ENCODE data around the gene RNF121.

Gene RNF121

GRCh38 chr11:71955898-71956456 is 27.1 kb downstream of the RNF121 start:
- in situ Hi-C loops (cut with HindIII; ENCODE audit: low pct_ligation_motif_present, low sequenced_read_pairs), result no loop called here
- no peak overlapping the region for H3K27ac ChIP-seq
- no peaks in the 10 kb centered on the region for H3K27me3 ChIP-seq (replicated peaks)
- TF ChIP-seq CTCF (IDR thresholded peaks at IDR 0.05; ENCODE audit: low read depth, low read length, missing control alignments), result no peak
- no peak for DNase-seq
- H3K36me3 ChIP-seq (replicated peaks), result peaks cover 5% of the 10 kb centered on the region
- no peak overlapping the region for H3K4me3 ChIP-seq (ENCODE audit: low read depth, low read length)

GRCh38 chr11:71962428-71963038 is 33.7 kb downstream of the RNF121 start:
- Histone ChIP-seq H3K27me3 (replicated peaks) (no peaks in the 10 kb centered on the region), H3K27ac (peak overlapping the region; percentile 39), H3K36me3 (replicated peaks) (peaks cover 12% of the 10 kb centered on the region), H3K4me3 (ENCODE audit: low read depth, low read length) (no peak overlapping the region)
- TF ChIP-seq CTCF (IDR thresholded peaks at IDR 0.05; ENCODE audit: low read depth, low read length, missing control alignments), result no peak
- no peak for DNase-seq
- in situ Hi-C loops (cut with HindIII; ENCODE audit: low pct_ligation_motif_present, low sequenced_read_pairs), result no loop called here

GRCh38 chr11:71963468-71963867 is 34.6 kb downstream of the RNF121 start:
- in situ Hi-C loops (cut with HindIII; ENCODE audit: low pct_ligation_motif_present, low sequenced_read_pairs), result no loop called here
- DNase-seq, result no peak
- Histone ChIP-seq H3K27me3 (replicated peaks) (no peaks in the 10 kb centered on the region), H3K4me3 (ENCODE audit: low read depth, low read length) (no peak overlapping the region), H3K36me3 (replicated peaks) (peaks cover 16% of the 10 kb centered on the region), H3K27ac (no peak overlapping the region)
- no peak for TF ChIP-seq CTCF (IDR thresholded peaks at IDR 0.05; ENCODE audit: low read depth, low read length, missing control alignments)

- Histone ChIP-seq H3K27me3 (replicated peaks) (no peaks in the 10 kb centered on the region), H3K27ac (no peak overlapping the region), H3K36me3 (replicated peaks) (peaks cover 19% of the 10 kb centered on the region), H3K4me3 (ENCODE audit: low read depth, low read length) (no peak overlapping the region)
- DNase-seq, result no peak
- in situ Hi-C loops (cut with HindIII; ENCODE audit: low pct_ligation_motif_present, low sequenced_read_pairs), result no loop called here
- no peak for TF ChIP-seq CTCF (IDR thresholded peaks at IDR 0.05; ENCODE audit: low read depth, low read length, missing control alignments)
Measured at GRCh38 chr11:71964641-71965040, 35.8 kb downstream of the RNF121 start.

- Histone ChIP-seq H3K27me3 (replicated peaks) (no peaks in the 10 kb centered on the region), H3K27ac (no peak overlapping the region), H3K36me3 (replicated peaks) (peaks cover 17% of the 10 kb centered on the region), H3K4me3 (ENCODE audit: low read depth, low read length) (no peak overlapping the region)
- in situ Hi-C loops (cut with HindIII; ENCODE audit: low pct_ligation_motif_present, low sequenced_read_pairs), result no loop called here
- no peak for TF ChIP-seq CTCF (IDR thresholded peaks at IDR 0.05; ENCODE audit: low read depth, low read length, missing control alignments)
- DNase-seq, result no peak
Measured at GRCh38 chr11:71971680-71972079, 42.8 kb downstream of the RNF121 start.

GRCh38 chr11:71976551-71976950 is 47.7 kb downstream of the RNF121 start:
- Histone ChIP-seq H3K4me3 (ENCODE audit: low read depth, low read length) (no peak overlapping the region), H3K27ac (no peak overlapping the region), H3K27me3 (replicated peaks) (no peaks in the 10 kb centered on the region), H3K36me3 (replicated peaks) (no peaks in the 10 kb centered on the region)
- DNase-seq, result no peak
- in situ Hi-C loops (cut with HindIII; ENCODE audit: low pct_ligation_motif_present, low sequenced_read_pairs), result no loop called here
- no peak for TF ChIP-seq CTCF (IDR thresholded peaks at IDR 0.05; ENCODE audit: low read depth, low read length, missing control alignments)
